GM20431 (cell line): Measurements from ENCODE around the gene SAE1.

Experiments used
- in situ Hi-C: fragments of 300-500 bp; cut with MseI, MboI; formaldehyde crosslinking; loops from one replicate; pipeline ENCODE4 v1.15.0; 2020; ENCODE audit warnings: low sequenced_read_pairs; ENCODE audit not compliant: unreplicated experiment

SAE1 gene

GRCh38 chr19:47200530-47200929, 69.9 kb downstream of the SAE1 start:
- in situ Hi-C loops: no loop called here

GRCh38 chr19:47203254-47203653, 72.6 kb downstream of the SAE1 start:
- in situ Hi-C loops: no loop called here

DNA sequence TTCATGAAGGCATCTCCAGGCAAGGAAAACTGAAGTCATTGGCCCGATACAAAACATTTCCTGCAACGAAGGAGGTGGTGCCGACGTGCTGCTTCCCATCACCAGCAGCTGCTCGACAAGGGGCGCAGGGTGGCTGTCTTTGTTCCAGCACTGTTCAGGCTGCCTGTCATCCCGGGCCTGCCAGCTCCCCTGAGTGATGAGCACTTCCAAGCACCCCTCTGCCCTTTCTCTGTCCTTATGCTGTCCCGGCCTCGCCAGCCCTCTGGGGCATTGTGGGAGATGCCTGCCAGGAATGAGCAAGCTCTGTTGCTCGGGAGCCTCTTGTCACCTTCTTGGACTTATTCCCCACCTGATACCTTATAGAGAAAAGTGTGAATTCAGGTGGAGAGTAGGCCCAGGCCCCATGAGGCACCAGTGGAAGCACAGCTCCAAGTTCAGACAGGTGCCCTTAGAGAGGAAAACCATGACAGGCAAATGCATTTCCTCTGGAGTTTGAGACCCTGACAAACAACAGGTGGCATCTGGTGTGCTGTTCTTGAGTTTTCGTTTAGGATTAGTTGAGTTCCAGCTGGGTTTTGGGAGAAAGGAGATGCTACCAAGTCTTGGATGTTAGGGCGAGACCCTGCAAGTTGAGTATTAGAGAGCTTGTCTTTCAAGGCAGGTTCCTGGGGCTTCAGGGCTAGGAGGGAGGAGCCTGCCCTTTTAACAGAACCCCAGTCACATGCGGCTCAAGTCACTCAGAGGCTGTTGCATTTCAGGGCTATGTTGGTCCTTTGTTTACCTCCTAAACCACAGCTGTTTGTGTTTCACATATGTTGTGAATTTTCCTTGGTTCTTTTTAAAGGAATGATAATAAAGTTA, 78.9 kb downstream of the SAE1 start:
- in situ Hi-C loops: no loop called here

- in situ Hi-C loops: no loop called here
These were observed 79.5 kb downstream of the SAE1 start for GRCh38 chr19:47210180-47210490.

DNA sequence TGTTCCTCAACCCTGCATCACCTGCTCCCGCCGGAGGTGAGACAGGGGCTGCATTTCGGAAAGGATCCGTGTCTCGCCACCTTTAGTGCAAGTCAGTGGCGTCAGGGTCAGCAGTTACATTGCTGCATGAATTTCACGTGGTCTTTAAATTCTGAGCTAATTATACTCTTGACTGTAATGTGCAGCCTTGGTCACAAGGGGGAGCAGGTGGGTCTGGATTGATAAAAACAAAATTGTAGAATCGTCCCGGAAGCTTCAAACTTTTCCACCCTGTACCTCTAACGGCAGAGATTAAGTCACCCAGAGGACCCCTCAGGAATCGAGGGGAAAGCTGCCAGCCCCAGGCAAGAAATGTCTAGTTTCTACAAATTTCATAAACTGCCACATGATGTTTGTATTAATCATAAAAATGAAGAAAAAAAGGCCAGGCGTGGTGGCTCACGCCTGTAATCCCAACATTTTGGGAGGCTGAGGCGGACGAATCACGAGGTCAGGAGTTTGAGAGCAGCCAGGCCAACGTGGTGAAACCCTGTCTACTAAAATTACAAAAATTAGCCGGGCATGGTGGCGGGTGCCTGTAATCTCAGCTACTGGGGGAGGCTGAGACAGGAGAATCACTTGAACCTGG, 80.2 kb downstream of the SAE1 start:
- in situ Hi-C loops: no loop called here

GRCh38 chr19:47215581-47215980, 84.9 kb downstream of the SAE1 start:
- in situ Hi-C loops: no loop called here

GRCh38 chr19:47221080-47221841, 90.6 kb downstream of the SAE1 start:
- in situ Hi-C loops: no loop called here

GRCh38 chr19:47221890-47222289, 91.3 kb downstream of the SAE1 start:
- in situ Hi-C loops: no loop called here

DNA sequence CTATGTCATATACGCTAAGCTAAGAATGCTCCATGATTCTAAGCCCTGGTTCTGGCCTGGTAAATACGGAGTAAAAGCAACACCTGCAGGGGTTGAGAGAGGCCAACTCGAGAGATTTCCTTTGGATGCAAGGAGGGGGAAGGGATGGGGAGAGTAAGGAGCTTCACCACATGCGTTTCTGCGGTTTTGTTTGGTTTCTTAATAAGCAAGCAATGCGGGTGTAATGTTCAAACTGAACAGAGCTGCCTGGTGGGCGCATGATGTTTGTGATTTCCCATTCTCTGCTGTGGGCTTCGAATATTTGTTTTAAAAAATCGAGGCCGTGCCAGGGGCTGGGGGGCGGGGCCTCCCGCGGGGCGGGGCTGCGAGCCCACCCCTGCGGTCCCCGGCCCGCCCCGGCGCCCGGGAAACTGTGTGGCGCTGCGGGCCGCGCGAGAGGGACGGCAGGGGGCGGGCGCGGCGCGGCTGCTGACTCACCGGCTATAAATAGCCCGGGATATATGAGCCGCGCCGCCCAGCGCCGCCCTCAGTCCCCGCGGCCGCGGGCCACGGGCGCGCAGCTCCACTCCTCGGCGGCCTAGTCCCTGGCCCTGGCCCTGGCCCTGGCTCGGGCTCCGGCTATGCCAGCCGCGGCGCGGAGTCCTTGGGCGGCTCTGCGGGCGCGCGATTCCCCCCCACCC, 95.3 kb downstream of the SAE1 start:
- in situ Hi-C loops: no loop called here

GRCh38 chr19:47226426-47227351, 96.1 kb downstream of the SAE1 start:
- in situ Hi-C loops: no loop called here

DNA sequence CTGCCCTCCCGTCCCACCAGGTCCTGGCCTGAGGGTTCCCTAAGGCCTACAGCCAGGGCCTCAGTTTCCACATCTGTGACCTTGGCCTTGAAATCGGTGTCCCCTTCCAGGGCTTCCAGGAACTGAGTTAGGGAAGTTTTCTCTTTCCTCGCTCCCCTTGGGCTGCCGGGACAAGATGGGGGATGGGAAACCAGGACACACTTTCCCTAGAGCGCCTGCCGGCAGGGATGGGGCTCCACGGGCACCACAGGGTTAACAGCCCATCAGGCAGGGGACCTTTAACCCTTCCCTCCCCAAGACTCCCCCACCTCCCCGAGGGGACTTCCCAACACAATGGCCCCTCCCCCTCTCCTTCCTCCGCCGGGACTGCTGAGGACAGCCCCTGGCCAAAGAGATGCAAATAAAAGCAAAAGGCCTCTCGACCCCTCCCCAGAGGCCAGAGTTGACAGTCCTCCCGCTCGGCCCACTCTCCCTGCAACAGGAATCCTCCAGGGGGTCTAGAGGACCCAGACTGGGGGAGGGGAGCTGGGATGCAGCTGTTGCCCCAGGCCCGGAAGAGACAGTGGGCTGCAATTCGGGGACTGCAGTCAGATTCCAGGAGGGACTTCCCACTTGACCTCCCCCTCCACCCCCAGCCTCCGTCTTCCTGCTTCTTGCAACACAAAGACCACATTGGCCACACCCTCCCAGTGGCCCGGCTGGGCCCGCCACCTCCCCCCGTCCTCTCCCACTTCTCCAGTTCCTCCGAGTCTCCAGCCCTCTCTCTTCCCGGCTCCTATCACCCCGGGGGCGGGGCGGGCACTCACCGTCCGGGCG, 96.9 kb downstream of the SAE1 start:
- in situ Hi-C loops: no loop called here

DNA sequence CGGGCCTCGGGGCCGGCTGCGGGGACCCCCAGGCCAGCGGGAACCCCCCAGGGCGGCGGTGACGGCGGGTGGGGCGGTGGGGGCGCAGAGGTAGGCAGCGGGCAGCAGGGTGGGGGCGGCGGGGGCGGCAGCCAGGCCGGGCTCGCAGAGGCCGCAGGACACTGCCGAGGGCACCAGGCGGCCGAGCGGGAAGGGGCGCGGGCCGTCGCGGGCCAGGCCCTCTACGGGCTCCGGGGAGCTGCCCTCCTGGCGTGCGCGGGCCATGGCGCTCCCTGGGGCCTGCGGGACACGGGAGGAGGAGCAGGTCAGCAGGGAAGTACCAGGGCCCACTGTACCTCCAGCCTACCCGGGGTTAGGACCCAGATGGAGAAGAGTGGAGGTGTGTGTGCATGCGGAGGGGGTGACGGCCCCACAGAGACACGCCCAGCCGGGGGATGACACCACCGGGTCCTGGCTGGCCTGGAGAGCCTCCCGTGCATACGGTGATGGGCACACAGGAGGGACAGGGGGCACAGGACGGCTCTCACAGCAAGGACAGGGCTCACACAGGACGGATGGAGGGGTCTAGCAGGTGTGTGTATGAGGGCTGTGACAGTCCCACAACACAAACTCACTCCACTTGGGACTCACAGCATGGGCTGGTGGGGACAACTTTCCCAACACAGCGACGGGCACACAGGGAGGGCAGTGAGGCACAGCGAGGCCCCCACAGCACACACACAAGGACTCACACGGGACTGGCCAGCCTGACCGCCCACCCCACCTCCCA, 97.7 kb downstream of the SAE1 start:
- in situ Hi-C loops: no loop called here

DNA sequence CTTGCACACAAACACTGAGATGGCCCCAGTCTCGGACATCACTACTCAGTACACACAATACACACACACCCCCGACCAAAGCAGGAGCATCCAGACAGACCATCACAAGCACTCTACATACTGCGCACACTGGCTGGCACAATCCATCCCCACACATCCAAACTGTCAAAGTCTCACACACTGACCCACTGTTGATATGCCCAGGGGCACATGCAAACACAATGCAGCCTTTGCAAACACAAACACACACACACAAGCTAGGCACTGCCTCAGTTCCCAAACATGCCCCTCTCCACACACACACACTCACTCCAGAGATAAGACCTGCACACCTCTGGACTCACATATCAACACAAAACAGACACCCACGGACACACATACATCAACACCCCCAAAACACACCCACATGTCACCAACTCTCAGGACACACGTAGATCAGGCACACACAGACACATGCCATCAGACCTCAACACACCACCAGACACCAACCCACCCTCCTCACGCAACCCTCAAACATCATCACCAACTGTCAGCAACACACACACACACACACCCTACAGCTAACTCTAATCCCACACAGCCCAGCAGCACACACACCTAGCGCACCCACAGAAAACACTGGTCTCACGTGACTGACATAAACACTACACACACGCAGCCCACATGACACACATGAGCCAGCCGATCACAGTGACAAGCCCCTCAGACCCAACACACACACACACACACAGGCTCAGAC, 98.5 kb downstream of the SAE1 start:
- in situ Hi-C loops: no loop called here

DNA sequence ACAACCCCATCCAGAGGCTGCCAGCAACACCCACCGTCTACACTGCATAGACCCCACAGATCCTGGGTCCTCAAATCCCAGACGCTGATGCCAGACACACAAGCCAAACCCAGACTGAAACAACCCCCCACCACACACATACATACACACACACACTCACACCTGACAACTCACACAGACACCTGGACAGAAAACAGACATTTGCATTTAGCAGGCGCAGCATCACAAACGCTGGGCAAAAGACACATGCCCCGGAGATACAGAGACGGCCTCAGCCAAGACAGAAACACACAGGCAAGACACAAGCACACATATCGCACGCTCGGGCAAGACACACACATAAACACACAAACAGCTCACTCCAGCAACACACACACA, 99.0 kb downstream of the SAE1 start:
- in situ Hi-C loops: no loop called here

DNA sequence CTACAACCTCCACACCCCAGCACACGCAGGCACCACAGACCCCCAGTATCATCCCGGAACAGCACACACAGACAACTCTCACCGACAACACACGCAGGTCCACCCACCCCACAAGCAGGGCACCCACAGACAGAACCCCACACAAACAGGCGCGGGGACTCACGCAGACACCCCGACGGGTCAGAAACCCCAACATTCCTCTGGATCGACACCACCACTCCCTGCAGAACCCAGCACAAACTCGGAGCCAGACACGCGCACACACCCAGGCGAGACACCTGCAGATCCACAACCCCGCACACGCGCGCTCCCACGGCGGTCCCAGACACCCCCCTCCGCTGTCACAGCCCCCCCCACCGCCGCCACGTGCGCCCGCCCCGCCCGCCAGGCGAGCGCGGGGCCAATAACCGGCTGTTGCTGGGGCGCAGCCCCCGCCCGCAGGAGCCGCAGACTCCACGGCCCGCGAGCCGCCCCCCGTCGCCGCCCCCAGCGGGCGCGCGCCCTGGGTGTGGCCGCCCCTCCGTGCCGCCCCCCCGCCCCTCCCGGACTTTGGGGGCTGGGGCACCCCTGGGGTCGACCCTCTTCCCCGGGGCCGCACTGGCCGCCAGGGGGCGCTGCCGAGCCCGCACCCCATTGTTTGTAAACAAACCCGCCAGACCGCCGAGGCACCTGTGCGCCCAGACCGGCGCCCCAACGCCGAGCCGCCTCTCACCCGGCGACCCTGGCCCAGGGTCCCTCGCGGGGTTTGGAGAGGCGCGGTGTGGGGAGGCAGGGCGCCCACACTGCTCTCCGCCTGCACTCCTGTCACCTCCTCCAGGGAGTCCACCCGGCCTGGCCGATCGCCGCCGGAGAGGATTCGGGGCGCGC, 99.7 kb downstream of the SAE1 start:
- in situ Hi-C loops: no loop called here

- in situ Hi-C loops: no loop called here
These were observed 100.2 kb downstream of the SAE1 start, which contains the start of gene BBC3 for GRCh38 chr19:47230921-47231214. Gene BBC3 (minus strand): TSS chr19:47231199. CDS start chr19:47228431, 2,768 bp downstream.
